GM23338 (cell line): ENCODE results near the gene STAT3. TPM values are rescaled to one million over a fixed set of nuclear protein-coding genes. Genes with fewer than 3 reads are reported as not detected.

Experiments
- ATAC-seq: fragments of 200-7000 bp; cut with Tn5 transposase; 3 replicates; pipeline ENCODE4 v1.9.1; 2020
- DNase-seq: peaks from one replicate; pipeline ENCODE4 v3.0.0-alpha.2; 2015; ENCODE audit warnings: low spot score
- H2AFZ ChIP-seq: fragments of 200-600 bp; sonication (generic); 2 replicates; pipeline ENCODE4 v1.8.0; 2016; ENCODE audit warnings: antibody characterized with exemption, mild to moderate bottlenecking, moderate library complexity
- H3F3A ChIP-seq: fragments of 200-600 bp; sonication (generic); replicated peaks from 2 replicates; pipeline ENCODE4 v1.8.0; 2017; ENCODE audit warnings: antibody characterized with exemption, mixed run types, low read depth
- H3K27ac ChIP-seq: fragments of 200-600 bp; sonication (generic); 2 replicates; pipeline ENCODE4 v1.6.1; 2016; ENCODE audit warnings: low read depth
- H3K27me3 ChIP-seq: fragments of 200-600 bp; sonication (generic); 2 replicates; pipeline ENCODE4 v1.8.0; 2016; ENCODE audit warnings: mild to moderate bottlenecking, mixed run types, moderate library complexity; ENCODE audit not compliant: insufficient read depth
- H3K36me3 ChIP-seq: fragments of 200-600 bp; sonication (generic); 2 replicates; pipeline ENCODE4 v1.8.0; 2016; ENCODE audit warnings: mild to moderate bottlenecking; ENCODE audit not compliant: insufficient read depth
- H3K4me1 ChIP-seq: fragments of 200-600 bp; sonication (generic); 2 replicates; pipeline ENCODE4 v1.8.0; 2016; ENCODE audit warnings: mild to moderate bottlenecking, moderate library complexity; ENCODE audit not compliant: insufficient read depth
- H3K4me2 ChIP-seq: fragments of 200-600 bp; sonication (generic); 2 replicates; pipeline ENCODE4 v1.7.1; 2017; ENCODE audit warnings: mixed run types
- H3K4me3 ChIP-seq: fragments of 200-600 bp; sonication (generic); 2 replicates; pipeline ENCODE4 v1.6.1; 2016; ENCODE audit warnings: mixed run types
- H3K79me2 ChIP-seq: fragments of 200-600 bp; sonication (generic); replicated peaks from 2 replicates; pipeline ENCODE4 v1.8.0; 2017; ENCODE audit warnings: mild to moderate bottlenecking; ENCODE audit not compliant: insufficient read depth
- H3K9me2 ChIP-seq: fragments of 200-600 bp; sonication (generic); 2 replicates; pipeline ENCODE4 v1.8.0; 2017; ENCODE audit not compliant: insufficient read depth
- H4K20me1 ChIP-seq: fragments of 200-600 bp; sonication (generic); replicated peaks from 2 replicates; pipeline ENCODE4 v1.8.0; 2017; ENCODE audit warnings: mild to moderate bottlenecking; ENCODE audit not compliant: insufficient read depth
- H3K27ac Mint-ChIP-seq: 2 replicates; pipeline ENCODE4 v1.8.0; 2020; ENCODE audit warnings: inconsistent platforms, mild to moderate bottlenecking, moderate library complexity, mixed read lengths
- H3K27me3 Mint-ChIP-seq: 3 replicates; pipeline ENCODE4 v1.8.0; 2022; ENCODE audit warnings: low read depth, mild to moderate bottlenecking, moderate library complexity, mixed read lengths, inconsistent platforms; ENCODE audit not compliant: insufficient read depth, poor library complexity
- H3K36me3 Mint-ChIP-seq: 3 replicates; pipeline ENCODE4 v1.8.0; 2021; ENCODE audit warnings: low read depth, mild to moderate bottlenecking, inconsistent platforms, moderate library complexity, mixed read lengths
- H3K4me1 Mint-ChIP-seq: 3 replicates; pipeline ENCODE4 v1.8.0; 2020; ENCODE audit warnings: mild to moderate bottlenecking, inconsistent platforms, mixed read lengths
- H3K4me3 Mint-ChIP-seq: 3 replicates; pipeline ENCODE4 v1.8.0; 2021; ENCODE audit warnings: moderate library complexity, mild to moderate bottlenecking, inconsistent platforms, mixed read lengths
- H3K9me3 Mint-ChIP-seq: 3 replicates; pipeline ENCODE4 v1.8.0; 2020; ENCODE audit warnings: moderate library complexity, mild to moderate bottlenecking, inconsistent platforms, mixed read lengths
- CREB1 ChIP-seq: fragments of 250-450 bp; sonication (Bioruptor Pico); IDR thresholded peaks from 2 replicates; pipeline ENCODE4 v1.5.0; 2020; ENCODE audit warnings: low read depth, mild to moderate bottlenecking, moderate library complexity
- CTCF ChIP-seq, 2 experiments: fragments of 200-600 bp in 1 of 2; sonication (generic) in 1 of 2; conservative IDR thresholded peaks; 2 replicates each; pipeline versions ENCODE4 v1.5.1 to v1.6.1; 2016 to 2017; ENCODE audit warnings: antibody characterized with exemption in 2 of 2, low read depth in 2 of 2, mild to moderate bottlenecking in 2 of 2, moderate library complexity in 1 of 2
- ETS1 ChIP-seq: IDR thresholded peaks from 2 replicates; pipeline ENCODE4 v1.6.1; 2016; ENCODE audit warnings: antibody characterized with exemption
- EZH2 ChIP-seq: fragments of 200-600 bp; sonication (generic); IDR thresholded peaks from one replicate; pipeline ENCODE4 v1.8.0; 2017; ENCODE audit warnings: antibody characterized with exemption, mild to moderate bottlenecking, low read depth; ENCODE audit not compliant: unreplicated experiment
- EZH2phosphoT487 ChIP-seq: fragments of 200-600 bp; sonication (generic); IDR thresholded peaks from one replicate; pipeline ENCODE4 v1.8.1; 2018; ENCODE audit warnings: antibody characterized with exemption; ENCODE audit not compliant: unreplicated experiment
- JUNB ChIP-seq: IDR thresholded peaks from one replicate; pipeline ENCODE4 v1.6.1; 2016; ENCODE audit warnings: antibody characterized with exemption; ENCODE audit not compliant: unreplicated experiment
- NANOG ChIP-seq: IDR thresholded peaks from 2 replicates; pipeline ENCODE4 v1.6.1; 2016; ENCODE audit warnings: antibody characterized with exemption, borderline replicate concordance
- POLR2AphosphoS5 ChIP-seq: IDR thresholded peaks from 2 replicates; pipeline ENCODE4 v1.6.1; 2016; ENCODE audit warnings: antibody characterized with exemption, low read depth
- REST ChIP-seq: IDR thresholded peaks from one replicate; pipeline ENCODE4 v1.6.1; 2018; ENCODE audit warnings: antibody characterized with exemption; ENCODE audit not compliant: unreplicated experiment
- STAT1 ChIP-seq: IDR thresholded peaks from one replicate; pipeline ENCODE4 v1.6.1; 2016; ENCODE audit warnings: antibody characterized with exemption; ENCODE audit not compliant: unreplicated experiment
- ZNF114 ChIP-seq: fragments of 250-450 bp; sonication (Bioruptor Pico); IDR thresholded peaks from 2 replicates; pipeline ENCODE4 v1.5.0; 2020; ENCODE audit warnings: mild to moderate bottlenecking, moderate library complexity
- ZNF462 ChIP-seq: fragments of 250-450 bp; sonication (Bioruptor Pico); IDR thresholded peaks from 2 replicates; pipeline ENCODE4 v1.5.0; 2020; ENCODE audit warnings: mild to moderate bottlenecking, moderate library complexity
- polyA plus RNA-seq: library from polyadenylated mRNA; unstranded; fragments of >200 nt; fragmentation: Nextera tagmentation; extraction: Ambion mirVana; gene quantifications from 2 replicates; pipeline ENCODE4 v1.2.1, GENCODE V29; 2016
- total RNA-seq: library from RNA; depleted of rRNA; stranded (reverse); fragments of >200 nt; shearing (Covaris generic); gene quantifications from 2 replicates; pipeline ENCODE4 v1.2.3, GENCODE V29; 2014

The STAT3 gene
- total and polyA plus RNA-seq, 2 experiments from 2014 or later: 49.5 to 78.0 TPM

GRCh38 chr17:42363231-42363630, 25.0 kb downstream of the STAT3 start (continued):
- TF ChIP-seq ZNF462 (CRISPR knock-in tag): no peak
- no peak for TF ChIP-seq CTCF (conservative IDR thresholded peaks at IDR 0.05; ENCODE audit: low read depth in 2 of 2)
- no peak for TF ChIP-seq CREB1 (CRISPR knock-in tag)
- TF ChIP-seq ZNF114 (CRISPR knock-in tag): no peak

GRCh38 chr17:42362245-42362961, 25.8 kb downstream of the STAT3 start:
- no peaks in the 10 kb centered on the region for H3K9me2 ChIP-seq
- no peaks in the 10 kb centered on the region for H3K27me3 ChIP-seq
- peaks cover 35% of the 10 kb centered on the region for H3K4me1 ChIP-seq
- Mint-ChIP-seq H3K4me3 (no peak overlapping the region; the same call in 2 of the 3 replicates), H3K27ac (no peak overlapping the region), H3K4me1 (peaks cover 49% of the 10 kb centered on the region), H3K27me3 (peaks cover 8% of the 10 kb centered on the region), H3K36me3 (0 out of 3 replicates have a peak, but pooled peaks cover 6% of the 10 kb centered on the region), H3K9me3 (no peaks in the 10 kb centered on the region)
- no peak for DNase-seq
- no peak for ATAC-seq
- H3K79me2 ChIP-seq: peaks cover 88% of the 10 kb centered on the region
- H4K20me1 ChIP-seq: peaks cover 47% of the 10 kb centered on the region
- H2AFZ ChIP-seq: no peak overlapping the region
- H3K4me3 ChIP-seq: no peak overlapping the region
- H3K4me2 ChIP-seq: peak overlapping the region; percentile 64
- no peaks in the 10 kb centered on the region for H3K36me3 ChIP-seq
- H3K27ac ChIP-seq: no peak overlapping the region
- peaks cover 4% of the 10 kb centered on the region for H3F3A ChIP-seq
- TF ChIP-seq REST: no peak
- TF ChIP-seq EZH2: no peak
- TF ChIP-seq JUNB: no peak
- no peak for TF ChIP-seq STAT1
- no peak for TF ChIP-seq POLR2AphosphoS5
- no peak for TF ChIP-seq EZH2phosphoT487
- TF ChIP-seq CREB1 (CRISPR knock-in tag): no peak
- no peak for TF ChIP-seq ETS1
- no peak for TF ChIP-seq NANOG
